GM12891 (cell line): Measurements from ENCODE around the gene FLYWCH1.

Source experiments
- PAX5 ChIP-seq: IDR thresholded peaks from 2 replicates; pipeline ENCODE4 v1.6.1; 2011; ENCODE audit warnings: low read length, moderate library complexity, mild to moderate bottlenecking; ENCODE audit not compliant: insufficient read depth, severe bottlenecking
- POLR2A ChIP-seq: IDR thresholded peaks from 2 replicates; pipeline ENCODE4 v1.6.1; 2011; ENCODE audit warnings: low read depth, low read length, control low read depth
- POLR2AphosphoS5 ChIP-seq: IDR thresholded peaks from 2 replicates; pipeline ENCODE4 v1.6.1; 2011; ENCODE audit warnings: low read depth, low read length, control low read depth
- TAF1 ChIP-seq: IDR thresholded peaks from 2 replicates; pipeline ENCODE4 v1.6.1; 2011; ENCODE audit warnings: low read depth, low read length, control low read depth

- no peak for TF ChIP-seq POLR2AphosphoS5
- TF ChIP-seq POLR2A, result no peak
- no peak for TF ChIP-seq PAX5
- no peak for TF ChIP-seq TAF1
Measured at GRCh38 chr16:2934450-2934849, 22.7 kb downstream of the FLYWCH1 start.
